PC-3 (cell line): ENCODE results near the gene TOMM34. TPM values are rescaled to one million over a fixed set of nuclear protein-coding genes. Genes with fewer than 3 reads are reported as not detected.

ENCODE experiments used
- ATAC-seq: fragments of 200-7000 bp; cut with Tn5 transposase; 2 replicates; pipeline ENCODE4 v1.9.1; 2020; ENCODE audit warnings: mild to moderate bottlenecking, moderate library complexity
- BruUV-seq: library from RNA; stranded (reverse); fragments of 400-500 nt; replicated peaks from 2 replicates; lab custom pipeline; 2021; lab: Mats Ljungman, UMichigan
- CTCF ChIA-PET: fragments of 300-600 bp; sonication (Branson Sonifier 250); formaldehyde crosslinking; loops from one replicate; lab custom pipeline; 2022; ENCODE audit warnings: antibody characterized with exemption; lab: Charles Lee
- POLR2A ChIA-PET: fragments of 300-600 bp; sonication (Branson Sonifier 250); formaldehyde crosslinking; loops from one replicate; lab custom pipeline; 2022; ENCODE audit warnings: antibody characterized with exemption; ENCODE audit not compliant: unreplicated experiment; lab: Charles Lee
- DNase-seq: peaks from one replicate; pipeline ENCODE4 v3.0.0-alpha.2; 2015
- H2AFZ ChIP-seq: fragments of 300-600 bp; sonication (generic); 2 replicates; pipeline ENCODE4 v1.6.0; 2016; ENCODE audit warnings: antibody characterized with exemption, low read length
- H3F3A ChIP-seq: fragments of 300-600 bp; sonication (generic); one replicate; pipeline ENCODE4 v1.6.0; 2017; ENCODE audit warnings: antibody characterized with exemption, low read length, control low read depth, mild to moderate bottlenecking; ENCODE audit not compliant: unreplicated experiment
- H3K27ac ChIP-seq: fragments of 300-600 bp; sonication (generic); 2 replicates; pipeline ENCODE4 v1.5.1; 2016; ENCODE audit warnings: mild to moderate bottlenecking, low read length
- H3K27me3 ChIP-seq: fragments of 300-600 bp; sonication (generic); 2 replicates; pipeline ENCODE4 v1.6.1; 2016; ENCODE audit warnings: low read length, mixed read lengths
- H3K36me3 ChIP-seq: fragments of 300-600 bp; sonication (generic); 2 replicates; pipeline ENCODE4 v1.6.1; 2016; ENCODE audit warnings: low read depth, mixed run types, low read length, mixed read lengths
- H3K4me1 ChIP-seq: fragments of 300-600 bp; sonication (generic); 2 replicates; pipeline ENCODE4 v1.5.1; 2016; ENCODE audit warnings: low read length; ENCODE audit not compliant: insufficient read depth
- H3K4me2 ChIP-seq: fragments of 300-600 bp; sonication (generic); 2 replicates; pipeline ENCODE4 v1.6.0; 2016; ENCODE audit warnings: low read length
- H3K4me3 ChIP-seq: fragments of 300-600 bp; sonication (generic); 2 replicates; pipeline ENCODE4 v1.5.1; 2016; ENCODE audit warnings: mild to moderate bottlenecking, low read length, mixed read lengths
- H3K79me2 ChIP-seq: fragments of 300-600 bp; sonication (generic); 2 replicates; pipeline ENCODE4 v1.6.1; 2017; ENCODE audit warnings: low read length, mixed read lengths
- H3K9ac ChIP-seq: fragments of 300-600 bp; sonication (generic); 2 replicates; pipeline ENCODE4 v1.6.0; 2016; ENCODE audit warnings: mild to moderate bottlenecking, low read length
- H3K9me2 ChIP-seq: fragments of 300-600 bp; sonication (generic); replicated peaks from 2 replicates; pipeline ENCODE4 v1.6.1; 2016; ENCODE audit warnings: mixed run types, low read length, mixed read lengths
- H3K9me3 ChIP-seq: fragments of 300-600 bp; sonication (generic); 2 replicates; pipeline ENCODE4 v1.6.1; 2016; ENCODE audit warnings: low read length, mixed read lengths
- H4K20me1 ChIP-seq: fragments of 300-600 bp; sonication (generic); 2 replicates; pipeline ENCODE4 v1.6.1; 2016; ENCODE audit warnings: low read length, mixed read lengths
- EZH2 ChIP-seq: fragments of 300-600 bp; sonication (generic); IDR thresholded peaks from one replicate; pipeline ENCODE4 v1.6.1; 2017; ENCODE audit warnings: antibody characterized with exemption, mild to moderate bottlenecking, low read length; ENCODE audit not compliant: unreplicated experiment
- EZH2phosphoT487 ChIP-seq: fragments of 300-600 bp; sonication (generic); IDR thresholded peaks from 2 replicates; pipeline ENCODE4 v1.6.1; 2018; ENCODE audit warnings: mild to moderate bottlenecking, antibody characterized with exemption, low read length, borderline replicate concordance
- intact Hi-C: fragments of 100-400 bp; cut with micrococcal nuclease; formaldehyde crosslinking; loops from 2 replicates; pipeline ENCODE4 v1.9.0; 2023
- total RNA-seq: library from RNA; depleted of rRNA; stranded (reverse); fragments of >200 nt; gene quantifications from 2 replicates; pipeline ENCODE4 v1.2.3, GENCODE V29; 2014
- TF ChIP-seq, protein P1 (sequence below): fragments of 300-600 bp; sonication (generic); conservative IDR thresholded peaks from 2 replicates; pipeline ENCODE4 v1.5.1; 2017; ENCODE audit warnings: antibody characterized with exemption, low read depth, mild to moderate bottlenecking, low read length

The TOMM34 gene
- total RNA-seq, 1 experiment from 2014 or later, result 120 TPM

DNA sequence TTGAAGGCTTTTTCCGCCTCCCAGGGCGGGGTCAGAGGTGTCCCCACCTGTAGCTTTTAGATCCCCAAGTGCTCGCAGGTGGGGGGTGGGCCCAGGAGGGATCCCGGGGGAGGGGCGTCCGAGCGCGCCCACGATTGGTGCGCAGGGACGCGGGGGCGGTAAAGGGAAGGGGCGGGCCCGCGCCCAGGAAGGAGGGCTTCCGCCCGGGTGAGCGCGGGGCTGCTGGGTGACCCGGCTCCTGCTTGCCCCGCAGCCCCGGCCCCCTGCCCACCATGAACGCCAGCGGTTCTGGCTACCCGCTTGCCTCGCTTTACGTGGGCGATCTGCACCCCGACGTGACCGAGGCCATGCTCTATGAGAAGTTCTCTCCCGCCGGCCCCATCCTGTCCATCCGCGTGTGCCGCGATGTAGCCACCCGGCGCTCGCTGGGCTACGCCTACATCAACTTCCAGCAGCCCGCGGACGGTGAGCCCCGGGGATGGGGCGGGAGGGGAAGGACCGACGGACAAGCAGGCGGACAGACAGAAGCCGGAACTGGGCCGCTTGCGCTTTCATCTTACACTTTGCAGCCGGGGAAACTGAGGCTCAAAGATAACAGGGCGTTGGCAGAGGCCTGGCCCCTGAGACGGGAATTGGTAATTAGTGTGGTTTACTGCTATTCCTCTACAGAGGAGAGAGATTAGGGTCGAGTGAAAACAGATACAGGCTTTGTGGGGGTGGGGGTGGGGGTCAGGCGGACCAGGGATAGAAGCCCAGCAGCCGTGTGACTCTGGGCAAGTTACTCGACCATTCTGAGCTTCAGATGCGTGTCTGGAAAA, 50.1 kb downstream of the TOMM34 start, which contains the start of gene PABPC1L:
TSS of gene PABPC1L (plus strand) at position 189 of the 818 bp plus-strand sequence. CDS start at position 273, 84 bp downstream.
- intact Hi-C loops, result loop anchor here (1.0 to 5.0 kb wide), 3 partner anchors 25 to 382 kb away; partner anchors contain the start of gene YWHAB
- ChIA-PET POLR2A (interaction anchor here (0.6 to 1.0 kb wide), 5 partner anchors 22 to 1400 kb away, joined by 4 to 6 read pairs (median 5); partner anchors contain the start of gene YWHAB), CTCF (interaction anchor here (0.6 to 0.7 kb wide), 4 partner anchors 24 to 162 kb away, joined by 3 to 9 read pairs (median 6); partner anchors contain the start of gene YWHAB)
- DNase-seq, result peak; percentile 79
- H3K9ac ChIP-seq, result peak within 1 kb of the TSS; percentile 56
- H4K20me1 ChIP-seq, result no peaks in the 10 kb centered on the region
- peak within 1 kb of the TSS; percentile 73 for H2AFZ ChIP-seq
- H3K4me3 ChIP-seq, result peak within 1 kb of the TSS; percentile 79
- H3K27me3 ChIP-seq, result no peaks in the 10 kb centered on the region
- H3K4me2 ChIP-seq, result peak within 1 kb of the TSS; percentile 87
- no peaks in the 10 kb centered on the region for H3K9me3 ChIP-seq
- H3K9me2 ChIP-seq, result no peaks in the 10 kb centered on the region
- peaks cover 7% of the 10 kb centered on the region for H3F3A ChIP-seq
- TF ChIP-seq EZH2 (no peak), EZH2phosphoT487 (no peak)
- TF ChIP-seq, protein P1, sequence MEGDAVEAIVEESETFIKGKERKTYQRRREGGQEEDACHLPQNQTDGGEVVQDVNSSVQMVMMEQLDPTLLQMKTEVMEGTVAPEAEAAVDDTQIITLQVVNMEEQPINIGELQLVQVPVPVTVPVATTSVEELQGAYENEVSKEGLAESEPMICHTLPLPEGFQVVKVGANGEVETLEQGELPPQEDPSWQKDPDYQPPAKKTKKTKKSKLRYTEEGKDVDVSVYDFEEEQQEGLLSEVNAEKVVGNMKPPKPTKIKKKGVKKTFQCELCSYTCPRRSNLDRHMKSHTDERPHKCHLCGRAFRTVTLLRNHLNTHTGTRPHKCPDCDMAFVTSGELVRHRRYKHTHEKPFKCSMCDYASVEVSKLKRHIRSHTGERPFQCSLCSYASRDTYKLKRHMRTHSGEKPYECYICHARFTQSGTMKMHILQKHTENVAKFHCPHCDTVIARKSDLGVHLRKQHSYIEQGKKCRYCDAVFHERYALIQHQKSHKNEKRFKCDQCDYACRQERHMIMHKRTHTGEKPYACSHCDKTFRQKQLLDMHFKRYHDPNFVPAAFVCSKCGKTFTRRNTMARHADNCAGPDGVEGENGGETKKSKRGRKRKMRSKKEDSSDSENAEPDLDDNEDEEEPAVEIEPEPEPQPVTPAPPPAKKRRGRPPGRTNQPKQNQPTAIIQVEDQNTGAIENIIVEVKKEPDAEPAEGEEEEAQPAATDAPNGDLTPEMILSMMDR, result no peak
- ATAC-seq, result peak; percentile 84
- H3K27ac ChIP-seq, result no peak within 1 kb of the TSS
- H3K79me2 ChIP-seq, result peaks cover 14% of the 10 kb centered on the region; the same call in 1 of the 2 replicates
- peaks cover 6% of the 10 kb centered on the region; the same call in 1 of the 2 replicates for H3K4me1 ChIP-seq
- H3K36me3 ChIP-seq, result peaks cover 48% of the 10 kb centered on the region
- no TSS peak for BruUV-seq

DNA sequence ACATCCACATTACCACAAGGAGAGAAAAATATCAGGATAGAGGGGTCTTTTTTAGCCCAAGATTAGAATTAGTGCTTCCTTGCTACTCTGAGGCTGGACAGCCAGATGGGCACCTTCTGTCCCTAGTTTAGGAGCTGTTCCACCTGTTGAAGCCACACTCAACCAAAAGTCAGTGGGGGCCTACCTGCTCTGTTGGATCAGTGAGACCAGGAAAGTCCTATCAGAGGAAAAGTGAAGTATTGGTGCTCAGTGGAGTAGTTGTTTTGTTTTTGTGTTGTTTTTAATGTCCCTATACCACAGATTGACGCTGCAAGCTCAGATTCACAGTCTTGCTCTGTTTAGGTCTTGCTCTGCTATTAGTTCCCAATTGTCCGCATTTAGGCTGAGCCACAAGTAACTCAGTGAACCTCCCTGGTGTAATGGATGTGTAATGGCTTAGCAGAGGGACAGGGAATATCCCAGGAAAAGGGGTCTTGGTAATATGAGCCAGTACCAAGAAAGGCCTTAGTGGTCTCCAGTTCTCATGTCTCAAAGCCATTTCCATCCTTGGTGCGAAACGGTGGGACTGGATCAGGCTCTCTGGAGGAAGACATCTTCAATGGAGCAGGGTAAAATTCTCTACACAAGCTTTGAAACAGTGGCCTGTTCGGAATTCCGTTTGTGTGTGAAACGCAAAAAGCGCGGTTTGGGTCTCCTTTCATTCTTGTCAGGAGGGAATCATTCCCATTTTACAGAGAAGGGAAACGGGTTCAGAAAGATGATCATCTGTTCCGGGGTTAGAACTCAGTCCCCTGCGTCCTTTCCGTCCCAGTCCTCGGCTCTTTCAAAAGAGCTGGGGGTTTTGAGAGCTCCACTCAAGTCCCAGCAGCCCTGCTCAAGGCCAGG, 51.0 kb downstream of the TOMM34 start:
- Histone ChIP-seq H2AFZ (peak overlapping the region; percentile 73; the same call in 1 of the 2 replicates), H4K20me1 (no peaks in the 10 kb centered on the region), H3K4me2 (peak overlapping the region; percentile 87), H3K9ac (0 out of 2 replicates have a peak overlapping the region, but pooled peaks have one; percentile 56), H3K9me3 (no peaks in the 10 kb centered on the region), H3F3A (peaks cover 7% of the 10 kb centered on the region), H3K4me1 (peaks cover 6% of the 10 kb centered on the region; the same call in 1 of the 2 replicates), H3K79me2 (peaks cover 14% of the 10 kb centered on the region; the same call in 1 of the 2 replicates), H3K4me3 (peak overlapping the region; percentile 79), H3K36me3 (peaks cover 57% of the 10 kb centered on the region), H3K9me2 (no peaks in the 10 kb centered on the region), H3K27ac (no peak overlapping the region), H3K27me3 (no peaks in the 10 kb centered on the region)
- CTCF ChIA-PET, result interaction anchor here (0.6 to 0.7 kb wide), 3 partner anchors 28 to 161 kb away, joined by 5 to 9 read pairs (median 8); no protein-coding TSS in a partner anchor
- intact Hi-C loops, result no loop called here
- POLR2A ChIA-PET, result interaction anchor here (0.6 to 1.0 kb wide), 5 partner anchors 21 to 1400 kb away, joined by 4 to 6 read pairs (median 5); partner anchors contain the start of gene YWHAB
- peak; percentile 4 for DNase-seq
- no TSS peak for BruUV-seq
- no peak for TF ChIP-seq EZH2phosphoT487
- no peak for ATAC-seq

DNA sequence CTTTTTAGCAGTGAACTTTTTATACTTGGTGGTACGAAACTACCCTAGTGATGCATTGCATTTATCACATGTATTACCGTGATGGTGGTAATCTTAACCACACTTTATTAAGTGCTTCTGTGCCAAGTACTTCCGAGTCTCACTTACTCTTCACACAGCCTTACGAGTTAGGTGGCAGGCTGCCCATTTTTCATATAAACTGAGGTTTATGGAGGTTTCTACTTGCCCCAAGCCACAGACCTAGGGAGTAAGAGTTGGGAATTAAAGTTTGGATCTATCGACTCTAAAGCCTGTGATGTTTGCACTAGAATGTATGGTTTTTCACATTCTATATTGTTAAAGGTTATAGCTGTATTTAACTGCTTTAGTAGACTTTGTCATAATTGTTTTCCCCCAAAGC, 55.8 kb downstream of the TOMM34 start:
- no peak overlapping the region for H3K9ac ChIP-seq
- ChIA-PET CTCF (no interaction called here), POLR2A (no interaction called here)
- H2AFZ ChIP-seq, result no peak overlapping the region
- H3K4me1 ChIP-seq, result no peaks in the 10 kb centered on the region; the same call in 1 of the 2 replicates
- TF ChIP-seq EZH2phosphoT487, result no peak
- no peak for TF ChIP-seq EZH2
- TF ChIP-seq, protein P1, result no peak
- H3K27ac ChIP-seq, result no peak overlapping the region
- no peaks in the 10 kb centered on the region for H3K27me3 ChIP-seq
- H4K20me1 ChIP-seq, result peaks cover 28% of the 10 kb centered on the region
- no TSS peak for BruUV-seq
- DNase-seq (no peak), ATAC-seq (no peak)
- H3K9me2 ChIP-seq, result no peaks in the 10 kb centered on the region
- peaks cover 42% of the 10 kb centered on the region for H3K79me2 ChIP-seq
- H3F3A ChIP-seq, result peaks cover 7% of the 10 kb centered on the region
- no peak overlapping the region for H3K4me3 ChIP-seq
- H3K36me3 ChIP-seq, result peaks cover 81% of the 10 kb centered on the region
- H3K9me3 ChIP-seq, result no peaks in the 10 kb centered on the region
- H3K4me2 ChIP-seq, result no peak overlapping the region
- intact Hi-C loops, result no loop called here
